ENCODE data around the gene SLCO4C1. TPM values are rescaled to one million over a fixed set of nuclear protein-coding genes. Genes with fewer than 3 reads are reported as not detected.

SLCO4C1 gene
- total RNA-seq, 1 donor from 2014 or later: 0.22 TPM

Other genes with a start within 250 kb of the SLCO4C1 start
- gene SLCO6A1, start 202.7 kb upstream of the SLCO4C1 start, total RNA-seq: not detected

All from left ventricle myocardium inferior (tissue), 1 donor.